ENCODE data around the gene AKR1A1. TPM values are rescaled to one million over a fixed set of nuclear protein-coding genes. Genes with fewer than 3 reads are reported as not detected.
A peak's percentile ranks its signal among the peaks of the same experiment; 100 is the strongest.
"Not testable (repeated sequence)": the region's sequence is repeated elsewhere in the genome, so short reads cannot be mapped to it uniquely, and the experiment has no call there.

Gene AKR1A1
- total and polyA plus RNA-seq, 2 experiments from 2014 or later, result 145 to 291 TPM

- DNase-seq (ENCODE audit: low read depth in 1 of 2, low spot score in 1 of 2), result no peak
- Histone ChIP-seq H3K27ac (peak overlapping the region; percentile 86), H3K27me3 (no peaks in the 10 kb centered on the region), H3K9me3 (ENCODE audit: low read depth) (no peaks in the 10 kb centered on the region), H3K4me3 (peak overlapping the region; percentile 86), H3K36me3 (no peaks in the 10 kb centered on the region), H3K4me1 (ENCODE audit: low read depth) (peaks cover 34% of the 10 kb centered on the region)
- no peak for TF ChIP-seq CTCF (IDR thresholded peaks at IDR 0.05; ENCODE audit: low read depth, low read length)
Observed at GRCh38 chr1:45522324-45523104, 28.1 kb upstream of the AKR1A1 start.

GRCh38 chr1:45523516-45523915, 27.1 kb upstream of the AKR1A1 start:
- not testable (repeated sequence) for H3K9me3 ChIP-seq (ENCODE audit: low read depth); H3K36me3 ChIP-seq; H3K27me3 ChIP-seq; H3K4me3 ChIP-seq; DNase-seq (ENCODE audit: low read depth in 1 of 2, low spot score in 1 of 2)
- Histone ChIP-seq H3K4me1 (ENCODE audit: low read depth) (peaks cover 34% of the 10 kb centered on the region), H3K27ac (peak overlapping the region; percentile 86)

GRCh38 chr1:45523975-45524374, 26.7 kb upstream of the AKR1A1 start:
- not testable (repeated sequence) for DNase-seq (ENCODE audit: low read depth in 1 of 2, low spot score in 1 of 2); H3K27me3 ChIP-seq; H3K4me3 ChIP-seq; H3K9me3 ChIP-seq (ENCODE audit: low read depth); H3K36me3 ChIP-seq
- H3K4me1 ChIP-seq (ENCODE audit: low read depth), result peaks cover 34% of the 10 kb centered on the region
- peak overlapping the region; percentile 86 for H3K27ac ChIP-seq

- no peak for TF ChIP-seq CTCF (IDR thresholded peaks at IDR 0.05; ENCODE audit: low read depth, low read length)
- Histone ChIP-seq H3K4me3 (no peak overlapping the region), H3K27ac (no peak overlapping the region), H3K27me3 (no peaks in the 10 kb centered on the region), H3K36me3 (no peaks in the 10 kb centered on the region), H3K9me3 (ENCODE audit: low read depth) (no peaks in the 10 kb centered on the region), H3K4me1 (ENCODE audit: low read depth) (peaks cover 32% of the 10 kb centered on the region)
- DNase-seq (ENCODE audit: low read depth in 1 of 2, low spot score in 1 of 2), result no peak
Observed at GRCh38 chr1:45526135-45526644, 24.4 kb upstream of the AKR1A1 start.

GRCh38 chr1:45530632-45531135, 19.9 kb upstream of the AKR1A1 start:
- H3K27ac ChIP-seq, result no peak overlapping the region

GRCh38 chr1:45531873-45532272, 18.8 kb upstream of the AKR1A1 start:
- Histone ChIP-seq H3K9me3 (ENCODE audit: low read depth) (no peaks in the 10 kb centered on the region), H3K36me3 (no peaks in the 10 kb centered on the region), H3K27ac (no peak overlapping the region), H3K4me1 (ENCODE audit: low read depth) (peaks cover under 1% of the 10 kb centered on the region), H3K4me3 (no peak overlapping the region), H3K27me3 (no peaks in the 10 kb centered on the region)
- DNase-seq (ENCODE audit: low read depth in 1 of 2, low spot score in 1 of 2), result no peak
- no peak for TF ChIP-seq CTCF (IDR thresholded peaks at IDR 0.05; ENCODE audit: low read depth, low read length)

More at GRCh38 chr1:45530632-45531135, 19.9 kb upstream of the AKR1A1 start:
- H3K4me1 ChIP-seq (ENCODE audit: low read depth), result peaks cover 11% of the 10 kb centered on the region
- H3K9me3 ChIP-seq (ENCODE audit: low read depth), result no peaks in the 10 kb centered on the region
- H3K36me3 ChIP-seq, result no peaks in the 10 kb centered on the region
- no peak for DNase-seq (ENCODE audit: low read depth in 1 of 2, low spot score in 1 of 2)
- no peak for TF ChIP-seq CTCF (IDR thresholded peaks at IDR 0.05; ENCODE audit: low read depth, low read length)
- H3K4me3 ChIP-seq, result no peak overlapping the region
- no peaks in the 10 kb centered on the region for H3K27me3 ChIP-seq
